Activated CD8-positive, alpha-beta memory T cell treated with anti-CD3 and anti-CD28 coated beads, Interleukin-2, amount 50 U/mL, for 4 hours (primary cell): Measurements from ENCODE around the gene MICALL2.

Experiments used
- DNase-seq: peaks from one replicate; pipeline ENCODE4 v3.0.0-alpha.2; 2020

Gene MICALL2

DNA sequence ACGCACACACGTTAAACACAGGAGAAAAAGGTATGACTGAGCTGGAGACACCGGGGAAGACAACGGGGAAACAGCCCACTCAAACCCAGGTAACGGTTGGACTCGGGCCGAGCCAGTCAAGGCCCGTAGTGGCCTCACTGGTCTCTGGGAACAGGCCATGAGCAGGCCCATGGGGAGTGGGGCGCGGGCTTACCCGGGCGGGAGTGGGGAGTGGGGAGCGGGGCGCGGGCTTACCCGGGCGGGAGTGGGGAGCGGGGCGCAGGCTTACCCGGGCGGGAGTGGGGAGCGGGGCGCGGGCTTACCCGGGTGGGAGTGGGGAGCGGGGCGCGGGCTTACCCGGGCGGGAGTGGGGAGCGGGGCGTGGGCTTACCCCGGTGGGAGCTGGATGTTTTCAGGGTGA, 33.4 kb upstream of the MICALL2 start:
- no peak for DNase-seq

DNA sequence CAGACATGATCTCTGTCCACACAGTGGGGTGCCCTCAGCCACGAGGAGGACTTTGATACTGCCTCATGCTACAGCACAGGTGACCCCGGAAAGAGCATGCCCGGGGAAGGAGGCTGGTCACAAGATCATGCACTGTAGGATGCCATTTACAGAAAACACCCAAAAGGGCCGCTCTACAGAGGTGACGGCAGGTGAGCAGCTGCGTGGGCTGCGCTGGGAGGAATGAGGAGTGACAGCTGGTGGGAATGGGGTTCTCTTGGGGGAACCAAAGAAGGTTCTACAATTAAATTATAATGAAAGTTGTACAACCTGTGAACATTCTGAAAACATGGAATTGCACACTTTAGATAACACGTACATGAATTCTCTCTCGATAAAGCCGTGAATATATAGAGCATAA, 33.0 kb upstream of the MICALL2 start:
- no peak for DNase-seq

DNA sequence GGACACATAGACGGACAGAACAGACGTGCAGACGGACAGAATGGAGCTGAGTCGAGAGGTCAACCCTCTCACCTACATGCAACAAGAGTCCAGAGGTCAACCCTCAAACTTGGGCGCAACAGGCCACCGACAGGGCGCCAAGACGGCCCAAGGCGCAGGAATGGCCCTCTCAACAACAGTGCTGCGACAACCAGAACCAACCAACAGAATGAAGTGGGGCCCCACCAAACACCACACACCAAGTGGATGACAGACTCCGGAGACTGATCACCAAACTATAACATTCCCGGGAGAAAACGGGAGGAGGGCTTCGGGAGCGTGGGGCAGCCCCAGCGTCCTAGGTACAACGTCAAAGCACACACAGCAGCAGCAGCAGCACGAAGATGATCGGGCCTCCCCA, 31.6 kb upstream of the MICALL2 start:
- DNase-seq, result no peak

DNA sequence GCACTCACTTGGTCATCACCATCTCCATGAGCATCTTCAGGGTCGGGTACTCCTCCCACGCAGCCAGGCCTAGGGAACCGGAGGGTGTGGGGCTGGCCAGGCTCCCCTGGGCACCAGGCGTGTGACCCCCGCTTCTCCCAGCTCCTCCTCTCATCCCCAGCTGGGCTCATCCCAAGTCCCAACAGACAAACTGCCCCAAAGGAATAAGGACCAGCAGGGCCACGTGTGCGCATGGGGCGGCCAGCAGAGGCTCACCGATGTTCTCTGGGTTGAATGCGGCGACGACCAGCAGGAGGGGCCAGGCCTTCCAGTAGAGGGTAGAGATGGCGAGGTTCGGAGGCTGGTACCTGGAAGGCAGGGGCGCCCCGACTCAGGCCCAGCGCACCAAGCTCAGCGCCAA, 30.1 kb upstream of the MICALL2 start:
- no peak for DNase-seq

DNA sequence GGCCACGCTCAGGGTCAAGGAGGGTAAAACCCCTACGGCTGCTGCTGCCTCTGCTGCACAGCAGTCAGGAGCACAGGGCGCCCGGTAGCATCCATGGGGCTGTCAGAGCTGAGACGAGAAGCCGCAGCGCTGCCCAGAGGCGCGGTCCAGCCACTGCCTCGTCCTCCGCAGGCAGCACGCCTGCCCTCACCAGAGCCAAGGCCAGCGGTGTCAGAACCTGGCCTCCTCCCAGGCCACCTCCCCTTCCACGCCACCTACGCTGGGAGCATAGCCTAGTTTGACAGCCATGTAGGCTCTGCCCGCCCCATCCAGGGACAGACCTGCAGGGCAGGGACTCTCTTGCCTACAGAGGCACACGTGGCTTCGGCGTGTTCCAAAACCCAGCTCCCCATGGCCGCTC, 28.7 kb upstream of the MICALL2 start:
- DNase-seq, result no peak

DNA sequence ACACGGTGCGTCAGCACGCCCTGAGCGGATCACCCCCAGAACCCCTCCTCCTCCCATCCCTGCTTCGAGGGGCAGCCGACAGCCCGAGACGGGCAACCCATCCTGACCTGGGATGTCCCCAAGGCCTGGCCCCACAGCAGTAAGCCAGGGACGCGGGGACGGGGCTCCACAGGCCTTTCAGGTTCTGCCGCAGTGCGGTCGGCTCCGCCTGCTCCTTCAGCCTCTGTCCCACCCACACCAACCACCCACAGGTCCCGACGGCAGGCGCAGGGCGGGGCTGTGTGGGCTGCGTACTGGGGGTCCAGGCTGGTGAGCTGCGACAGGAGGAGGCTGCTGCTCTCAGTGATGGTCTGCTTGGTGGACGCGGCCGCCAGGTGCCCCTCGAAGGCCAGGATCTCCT, 28.2 kb upstream of the MICALL2 start:
- no peak for DNase-seq

DNA sequence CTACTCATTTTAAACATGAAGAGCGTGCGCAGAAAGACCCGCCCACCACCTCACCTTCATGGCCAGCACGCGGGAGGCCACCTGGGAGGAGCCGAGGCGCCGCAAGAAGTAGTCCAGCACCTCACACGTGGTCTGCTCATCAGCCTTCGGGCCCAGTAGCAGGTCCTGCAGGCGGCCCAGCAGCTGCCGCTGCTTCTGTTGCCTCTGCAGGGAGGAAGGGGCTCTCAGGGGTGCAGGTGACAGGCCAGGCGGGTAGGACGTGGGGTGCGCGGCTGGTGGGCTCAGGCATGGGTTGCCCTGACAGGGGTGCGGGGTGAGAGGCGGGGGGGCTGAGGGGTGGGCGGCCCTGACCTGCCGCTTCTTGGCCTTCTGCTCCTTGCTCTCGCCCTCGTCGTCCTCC, 27.3 kb upstream of the MICALL2 start:
- no peak for DNase-seq

DNA sequence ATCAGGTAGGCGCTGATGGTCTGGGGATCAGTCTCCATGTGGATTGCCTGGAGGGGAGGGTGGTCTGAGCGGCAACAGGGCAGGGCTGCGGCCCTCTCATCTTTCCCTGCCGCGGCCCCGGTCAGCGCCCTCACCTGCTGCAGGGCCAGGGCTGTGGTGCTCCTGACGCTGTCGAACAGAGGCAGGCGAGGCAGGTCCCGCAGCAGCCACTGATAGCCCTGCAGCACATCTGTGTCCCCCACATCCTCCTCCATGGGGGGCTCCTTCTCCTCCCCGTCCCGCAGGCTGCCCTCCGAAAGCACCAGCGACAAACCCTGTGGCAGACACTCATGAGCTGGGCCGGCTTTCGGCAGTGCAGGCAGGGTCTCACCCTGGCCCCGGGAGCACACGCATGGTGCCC, 25.9 kb upstream of the MICALL2 start:
- no peak for DNase-seq

DNA sequence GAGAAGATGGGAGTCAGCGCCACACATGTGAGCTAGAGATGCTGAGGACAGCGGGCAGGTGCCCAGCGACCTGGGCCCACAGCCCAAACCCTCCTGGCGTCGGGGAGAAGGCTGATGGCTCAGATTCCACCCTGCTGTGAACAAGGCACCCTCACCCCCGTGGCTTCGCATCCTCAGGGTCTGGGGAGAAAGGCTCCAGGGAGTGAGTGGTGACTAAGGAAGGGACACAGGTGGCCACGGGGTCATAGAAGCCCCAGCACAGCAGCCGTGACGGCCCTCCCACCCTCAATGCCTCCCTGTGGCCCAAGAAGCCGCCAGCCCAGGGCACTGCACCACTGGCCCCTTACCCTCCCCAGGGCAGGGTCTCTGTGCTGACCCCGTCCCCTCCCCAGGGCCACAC, 25.3 kb upstream of the MICALL2 start:
- no peak for DNase-seq

DNA sequence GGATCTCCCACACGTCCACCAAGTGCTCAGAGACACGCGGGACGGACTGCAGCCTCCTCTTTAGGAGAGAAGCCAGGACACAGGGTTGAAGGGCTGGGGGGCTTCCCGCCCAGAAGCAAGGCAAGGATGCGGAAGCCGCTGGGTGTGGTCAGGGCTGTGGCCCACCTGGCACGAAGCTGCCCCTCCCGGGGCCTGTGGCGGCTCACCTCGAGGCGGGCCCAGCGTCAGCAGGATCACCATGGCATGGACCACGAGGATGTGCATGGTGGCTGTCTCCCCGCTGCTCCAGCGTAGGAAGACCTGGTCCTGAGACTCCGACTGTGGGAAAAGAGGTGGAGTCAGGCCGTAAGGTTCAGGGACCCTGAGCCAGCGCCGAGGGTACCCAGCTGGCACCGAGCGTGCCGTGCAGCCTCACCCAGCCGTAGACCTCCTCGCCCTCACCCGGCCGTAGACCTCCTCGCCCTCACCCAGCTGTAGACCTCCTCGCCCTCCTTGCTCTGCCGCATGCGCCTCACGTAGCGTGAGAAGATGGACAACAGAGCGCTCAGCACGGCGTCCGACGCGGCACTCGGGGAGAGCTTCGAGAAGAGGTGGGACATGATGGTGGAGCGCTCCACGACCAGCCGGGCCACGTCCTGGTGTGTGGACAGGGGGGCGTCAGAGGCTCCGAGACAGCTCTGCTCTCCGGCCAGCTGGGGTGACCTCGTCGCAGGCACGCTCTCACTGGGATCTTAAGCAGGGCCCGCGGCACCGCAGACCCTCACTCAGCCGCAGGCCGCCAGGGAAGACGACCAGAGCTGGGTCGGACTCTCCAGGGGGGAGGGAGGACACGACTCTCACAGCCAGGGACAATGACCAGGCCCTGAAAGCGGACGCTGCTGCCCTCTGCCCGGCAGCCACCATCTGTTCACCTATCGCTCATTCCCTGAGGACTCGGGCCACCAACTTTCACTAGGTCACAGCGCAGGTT, 24.6 kb upstream of the MICALL2 start:
- DNase-seq, result no peak

DNA sequence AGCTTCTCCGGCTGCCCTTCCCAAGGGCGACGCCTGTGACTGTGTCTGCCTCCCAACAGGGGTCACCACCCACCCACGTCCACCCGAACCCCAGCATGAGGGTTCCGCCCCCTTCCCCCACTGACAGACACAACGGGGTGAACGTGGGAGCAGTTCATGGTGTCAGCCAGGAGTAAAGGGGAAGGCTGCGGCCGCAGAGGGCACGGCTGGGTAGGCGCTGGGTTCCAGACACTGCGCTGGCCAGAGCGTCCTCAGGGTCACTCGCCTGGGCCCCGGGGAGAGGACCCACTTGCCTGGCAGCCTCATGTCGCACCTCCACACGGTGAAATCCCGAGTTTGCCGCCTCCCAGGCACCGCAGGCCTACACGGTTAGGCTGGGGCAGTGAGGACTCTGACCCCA, 23.8 kb upstream of the MICALL2 start:
- DNase-seq, result no peak

DNA sequence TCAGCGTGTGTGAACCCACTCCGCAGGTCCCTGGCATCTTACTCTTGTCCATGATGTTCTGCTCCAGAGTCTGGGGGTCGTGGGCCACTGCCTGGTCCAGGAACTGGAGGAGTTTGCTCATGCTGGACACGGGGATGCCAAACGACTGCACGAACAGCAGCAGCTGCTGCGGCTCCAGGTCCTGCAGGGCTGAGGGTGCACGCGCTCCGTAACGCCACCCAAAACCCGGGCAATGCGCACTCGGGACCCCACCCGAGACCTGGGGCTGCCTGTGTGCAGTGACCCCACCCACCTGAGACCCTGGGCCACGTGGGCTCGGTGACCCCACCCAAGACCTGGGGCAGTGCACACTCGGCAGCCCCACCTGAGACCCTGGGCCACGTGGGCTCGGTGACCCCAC, 22.0 kb upstream of the MICALL2 start:
- DNase-seq, result no peak

DNA sequence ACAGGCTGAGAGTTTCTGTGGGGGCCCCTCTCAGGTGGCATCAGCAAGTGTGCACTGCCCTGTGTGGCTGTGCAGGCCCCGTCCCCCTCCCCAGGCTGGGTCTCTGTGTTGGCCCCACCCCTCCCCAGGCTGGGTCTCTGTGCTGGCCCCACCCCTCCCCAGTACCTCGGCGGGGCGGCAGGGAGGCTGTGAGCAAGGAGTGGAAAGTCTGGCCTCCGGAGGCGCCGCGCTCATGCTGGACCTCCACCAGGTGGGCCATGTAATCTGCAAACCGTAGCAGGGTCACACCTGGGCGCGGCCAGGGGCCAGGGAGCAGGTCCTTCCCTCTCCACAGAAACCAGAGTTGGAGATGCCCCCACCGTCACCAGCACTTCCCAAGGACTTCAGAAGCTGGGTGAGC, 21.4 kb upstream of the MICALL2 start:
- no peak for DNase-seq

DNA sequence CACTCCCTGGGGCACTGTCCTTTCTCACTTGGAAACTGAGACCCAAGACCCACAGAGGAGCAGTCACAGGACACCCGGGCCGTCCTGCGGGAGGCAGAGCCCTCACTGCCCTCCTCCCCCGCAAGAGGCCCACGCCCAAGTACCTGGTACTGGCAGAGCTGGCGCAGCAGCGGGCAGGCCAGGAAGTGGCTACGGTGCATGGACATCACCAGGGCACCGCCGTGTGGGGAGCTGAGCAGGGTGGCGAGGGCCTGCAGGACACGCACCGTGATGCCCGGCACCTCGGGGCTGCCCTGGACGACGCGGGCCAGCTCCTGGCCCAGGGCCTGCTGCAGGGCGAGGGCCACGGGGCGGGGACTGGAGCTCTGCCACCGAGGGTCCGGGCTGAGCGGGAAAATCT, 20.0 kb upstream of the MICALL2 start:
- no peak for DNase-seq

DNA sequence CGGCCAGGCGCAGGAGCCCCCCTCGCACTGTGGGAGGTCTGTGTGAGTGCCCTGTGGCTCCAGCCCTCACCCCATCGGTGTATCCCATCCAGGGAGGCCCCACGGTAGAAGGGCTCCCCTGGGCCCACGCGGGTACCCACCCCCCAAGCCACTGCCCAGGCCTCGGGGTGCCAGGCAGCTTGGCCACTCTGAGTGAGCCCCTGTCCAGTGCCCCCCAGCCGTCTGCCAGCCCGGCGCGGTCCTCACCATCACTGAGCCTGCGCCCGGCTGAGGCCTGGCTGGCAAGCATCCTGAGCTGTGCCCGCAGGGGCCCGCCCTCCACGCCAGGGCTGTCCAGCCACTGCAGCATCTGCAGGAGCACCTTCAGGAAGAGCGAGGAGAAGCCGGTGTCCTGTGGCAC, 19.2 kb upstream of the MICALL2 start:
- DNase-seq, result no peak

DNA sequence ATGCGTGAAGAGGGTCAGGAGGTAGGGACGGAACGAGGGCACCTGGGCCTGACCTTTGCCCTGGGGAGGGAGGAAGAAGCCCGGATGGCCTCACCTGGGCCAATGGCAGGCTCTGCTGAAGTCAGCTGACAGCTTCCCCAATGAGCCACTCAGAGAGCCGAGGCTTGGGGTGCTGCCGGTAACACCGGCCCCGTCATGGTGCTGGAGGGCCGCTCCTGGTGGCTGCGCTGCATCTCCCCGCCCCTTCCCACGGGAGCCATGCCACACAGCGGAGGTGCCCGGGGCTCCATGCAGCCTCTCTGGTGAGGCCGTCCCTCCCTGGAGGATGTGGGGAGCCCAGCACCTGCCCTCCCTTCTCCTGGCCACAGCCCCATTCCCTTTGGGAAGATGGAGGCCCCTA, 17.6 kb upstream of the MICALL2 start:
- no peak for DNase-seq

DNA sequence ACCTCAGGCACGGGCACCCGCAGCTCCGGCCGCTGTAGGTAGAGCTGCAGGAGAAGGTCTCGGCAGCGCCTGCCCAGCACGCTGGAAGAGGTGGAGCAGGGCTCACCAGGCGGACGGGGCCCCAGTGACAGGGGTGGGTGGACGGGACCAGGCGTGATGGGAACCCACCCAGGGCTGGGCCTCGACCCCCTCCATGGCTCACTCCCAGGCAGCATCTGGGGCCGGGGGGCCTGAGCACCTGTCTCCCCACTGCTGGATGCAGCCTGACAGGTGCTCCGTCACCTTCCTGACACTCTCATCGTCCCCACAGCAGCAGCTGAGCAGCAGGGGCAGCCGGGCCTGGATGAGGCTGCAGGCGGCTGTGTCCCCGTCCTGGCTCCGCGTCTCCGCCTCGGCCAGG, 16.7 kb upstream of the MICALL2 start:
- DNase-seq, result no peak

DNA sequence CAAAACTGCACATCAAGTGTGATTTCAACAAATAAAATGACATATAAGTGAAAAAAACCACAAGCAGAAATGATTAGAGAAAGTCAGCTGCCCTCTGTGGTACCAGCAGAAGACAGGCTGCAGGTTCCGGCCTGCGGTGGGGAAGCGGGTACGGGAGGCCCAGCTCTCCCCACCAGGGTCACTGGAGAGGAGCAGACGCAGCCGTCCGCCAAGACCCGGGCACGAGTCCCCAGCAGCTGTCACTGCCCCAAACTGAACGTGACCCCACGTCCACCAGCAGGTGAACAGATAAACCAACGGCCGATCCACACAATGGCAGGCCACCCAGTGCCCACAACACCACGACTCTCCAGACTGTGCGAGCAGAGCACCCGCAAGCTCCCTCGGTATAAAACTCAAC, 16.1 kb upstream of the MICALL2 start:
- no peak for DNase-seq

DNA sequence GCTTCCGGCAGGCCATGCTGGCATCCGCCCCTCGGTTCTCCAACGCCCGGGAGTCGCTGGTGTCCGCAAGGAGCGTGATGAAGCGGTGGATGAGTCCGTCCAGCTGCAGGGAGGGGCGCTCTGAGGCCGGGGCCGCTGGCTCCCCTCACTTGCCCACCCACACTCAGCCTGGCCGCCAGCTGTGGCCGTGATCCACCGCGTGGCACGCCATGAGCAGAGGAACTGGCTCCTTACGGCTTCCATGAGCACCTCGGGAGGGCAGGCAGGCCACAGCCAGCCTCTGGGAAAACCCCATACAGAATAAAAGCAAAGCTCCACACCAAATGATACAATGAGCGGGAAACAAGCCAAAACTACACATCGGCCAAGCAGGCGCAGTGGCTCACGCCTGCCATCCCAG, 15.5 kb upstream of the MICALL2 start:
- no peak for DNase-seq

DNA sequence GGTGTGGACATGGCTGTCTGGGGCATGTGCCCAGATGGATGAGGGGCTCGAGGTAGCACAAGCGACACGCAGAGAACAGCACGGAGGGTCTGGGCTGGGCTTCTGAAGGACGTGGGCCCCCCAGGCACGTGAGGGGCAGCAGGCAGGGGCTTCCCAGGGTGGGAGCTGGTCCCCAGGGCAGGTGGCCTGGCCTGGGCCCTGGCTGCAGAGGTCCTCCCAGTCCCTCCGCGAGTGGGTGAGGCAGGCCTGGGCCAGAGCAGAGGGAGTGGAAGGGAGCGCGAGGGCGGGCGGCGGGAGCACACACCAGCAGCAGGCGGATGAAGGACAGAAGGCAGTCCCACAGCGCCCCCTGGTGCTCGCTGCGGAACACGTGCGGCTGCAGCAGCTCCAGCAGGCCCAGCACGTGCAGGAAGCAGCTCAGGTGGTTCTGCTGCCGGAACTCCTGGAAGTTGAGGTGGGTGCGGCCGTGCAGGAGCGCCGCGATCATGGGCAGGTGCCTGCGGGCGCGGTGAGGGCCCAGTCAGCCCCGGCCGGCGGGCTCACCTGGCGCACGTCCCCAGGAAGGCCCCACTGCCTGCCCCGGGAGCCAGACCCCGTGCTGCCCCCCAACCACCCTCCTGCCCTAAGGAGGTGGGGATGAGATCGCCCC, 14.7 kb upstream of the MICALL2 start:
- peak; percentile 88 for DNase-seq

DNA sequence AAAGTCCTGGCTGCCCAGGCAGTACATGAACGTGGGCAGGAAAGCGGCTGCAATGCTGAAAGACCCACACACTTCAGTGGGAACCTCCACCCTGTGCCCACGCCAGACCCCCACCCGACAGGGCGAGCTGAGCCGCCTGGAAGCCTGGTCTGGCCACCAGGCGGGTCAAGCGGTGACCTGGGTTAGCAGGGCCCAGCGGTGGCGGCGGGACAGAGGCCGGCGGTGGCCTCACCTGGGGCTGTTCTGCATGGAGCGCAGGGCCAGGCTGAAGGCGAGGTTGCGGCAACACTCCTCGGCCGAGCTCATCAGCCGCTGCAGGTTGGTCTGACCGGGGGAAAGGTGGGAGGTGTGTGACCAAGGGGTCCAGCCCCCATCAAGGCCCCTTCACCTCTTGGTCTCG, 11.6 kb upstream of the MICALL2 start:
- no peak for DNase-seq

DNA sequence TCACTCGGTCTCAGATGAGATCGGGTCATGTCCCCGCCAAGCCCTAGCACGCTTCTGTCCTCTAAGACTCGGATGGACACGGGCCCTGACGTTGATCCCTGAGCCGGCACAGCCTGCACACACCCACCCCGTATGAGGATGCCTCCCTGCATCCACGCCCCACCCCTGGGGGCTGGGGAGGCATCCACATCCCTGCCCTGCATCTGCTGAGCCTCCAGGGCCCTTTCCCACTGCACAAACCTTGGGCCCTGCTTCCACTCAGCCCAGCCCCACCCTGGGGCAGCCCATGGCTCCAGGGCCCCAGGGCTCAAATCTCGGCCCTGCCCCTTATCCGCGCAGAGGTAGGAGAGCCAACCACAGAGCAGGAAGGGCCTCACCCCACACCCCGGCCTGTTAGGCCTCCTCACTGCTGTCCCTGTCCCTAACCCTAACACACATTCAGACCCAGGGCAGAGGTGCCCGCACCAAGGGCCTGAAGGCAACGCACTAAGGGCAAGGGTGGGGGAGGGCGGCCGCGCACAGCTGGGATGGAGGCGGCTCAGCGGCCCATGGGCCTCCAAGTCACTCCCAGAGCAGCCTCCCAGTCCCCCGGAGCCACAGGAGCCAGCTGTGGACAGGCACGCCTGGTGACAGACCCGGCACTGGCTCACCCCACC, 9.5 kb upstream of the MICALL2 start:
- no peak for DNase-seq

DNA sequence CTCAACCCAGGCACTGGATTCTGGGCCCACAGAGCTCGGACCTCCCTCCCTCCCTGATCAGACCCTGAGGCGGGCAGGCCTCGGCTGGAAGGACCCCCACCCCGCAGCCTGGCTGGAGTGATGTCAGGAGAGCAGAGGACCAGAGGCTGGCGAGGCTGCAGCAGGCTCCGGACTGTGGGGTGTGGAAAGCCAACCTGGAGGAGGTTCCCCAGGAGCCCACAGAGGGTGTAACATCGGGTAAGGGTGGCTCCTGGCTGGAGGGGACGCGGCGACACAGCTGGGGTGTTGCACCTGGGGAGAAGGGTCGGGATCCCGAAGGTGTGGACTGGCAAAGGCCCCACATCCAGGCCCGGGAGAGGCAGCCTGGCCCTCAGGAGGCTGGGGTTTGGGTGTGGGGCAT, 8.9 kb upstream of the MICALL2 start:
- DNase-seq, result no peak
